ENCODE results near the gene SIAE.

The SIAE gene

GRCh38 chr11:124681421-124681820, 7.9 kb upstream of the SIAE start:
- ChIA-PET CTCF (no interaction called here), POLR2A (ENCODE audit: low non-redundant PET) (no interaction called here)
- DNase-seq (ENCODE audit: low spot score) = no peak
- TF ChIP-seq CTCF (conservative IDR thresholded peaks at IDR 0.05; ENCODE audit: low read depth) = no peak
- H3K27ac ChIP-seq = no peak overlapping the region

- H3K27ac ChIP-seq = no peak overlapping the region
- DNase-seq (ENCODE audit: low spot score) = no peak
- ChIA-PET POLR2A (ENCODE audit: low non-redundant PET) (no interaction called here), CTCF (interaction anchor here (0.6 kb wide), 1 partner anchor 124 kb away, joined by 5 read pairs; no protein-coding TSS in a partner anchor)
- no peak for TF ChIP-seq CTCF (conservative IDR thresholded peaks at IDR 0.05; ENCODE audit: low read depth)
These were observed 4.9 kb upstream of the SIAE start for GRCh38 chr11:124678416-124678815.

- ChIA-PET POLR2A (ENCODE audit: low non-redundant PET) (no interaction called here), CTCF (interaction anchor here (0.7 to 0.8 kb wide), 3 partner anchors 32 to 729 kb away, joined by 3 read pairs; no protein-coding TSS in a partner anchor)
- no peak for TF ChIP-seq CTCF (conservative IDR thresholded peaks at IDR 0.05; ENCODE audit: low read depth)
- no peak for DNase-seq (ENCODE audit: low spot score)
- no peak overlapping the region for H3K27ac ChIP-seq
These were observed 2.8 kb upstream of the SIAE start for GRCh38 chr11:124676386-124676785.

- TF ChIP-seq CTCF (conservative IDR thresholded peaks at IDR 0.05; ENCODE audit: low read depth) = no peak
- CTCF ChIA-PET = no interaction called here
- H3K27ac ChIP-seq = peak overlapping the region; percentile 80
- POLR2A ChIA-PET (ENCODE audit: low non-redundant PET) = no interaction called here
- no peak for DNase-seq (ENCODE audit: low spot score)
These were observed 1.0 kb upstream of the SIAE start for GRCh38 chr11:124674571-124674970.

- ChIA-PET POLR2A (ENCODE audit: low non-redundant PET) (interaction anchor here (0.6 kb wide), 1 partner anchor 1203 kb away, joined by 3 read pairs; no protein-coding TSS in a partner anchor), CTCF (interaction anchor here (0.8 kb wide), 1 partner anchor 89 kb away, joined by 5 read pairs; no protein-coding TSS in a partner anchor)
- TF ChIP-seq CTCF (conservative IDR thresholded peaks at IDR 0.05; ENCODE audit: low read depth) = no peak
- DNase-seq (ENCODE audit: low spot score) = no peak
- H3K27ac ChIP-seq = peak overlapping the region; percentile 80
These were observed 604 bp upstream of the SIAE start for GRCh38 chr11:124674168-124674517.

GRCh38 chr11:124672536-124673215, 863 bp downstream of the SIAE start:
- TF ChIP-seq CTCF (conservative IDR thresholded peaks at IDR 0.05; ENCODE audit: low read depth) = no peak
- ChIA-PET CTCF (interaction anchor here (0.6 to 1.0 kb wide), 3 partner anchors 12 to 91 kb away, joined by 3 to 7 read pairs (median 3); no protein-coding TSS in a partner anchor), POLR2A (ENCODE audit: low non-redundant PET) (interaction anchor here (1.0 kb wide), 1 partner anchor 74 kb away, joined by 5 read pairs; no protein-coding TSS in a partner anchor)
- DNase-seq (ENCODE audit: low spot score) = no peak
- H3K27ac ChIP-seq = peak overlapping the region; percentile 80

Measured in RWPE1 (cell line).